Brain microvascular endothelial cell (primary cell): Measurements from ENCODE around the gene NEUROD2.

Experiments used
- DNase-seq: peaks from one replicate; pipeline ENCODE4 v3.0.0-alpha.2; 2020
- H3K27ac ChIP-seq: fragments of 250-450 bp; sonication (Bioruptor Pico); 2 replicates; pipeline ENCODE4 v1.5.1; 2020; ENCODE audit warnings: mild to moderate bottlenecking, moderate library complexity
- H3K27me3 ChIP-seq: fragments of 250-450 bp; sonication (Bioruptor Pico); replicated peaks from 2 replicates; pipeline ENCODE4 v1.5.1; 2020; ENCODE audit warnings: mild to moderate bottlenecking
- H3K36me3 ChIP-seq: fragments of 250-450 bp; sonication (Bioruptor Pico); replicated peaks from 2 replicates; pipeline ENCODE4 v1.5.1; 2020; ENCODE audit warnings: mild to moderate bottlenecking
- H3K4me3 ChIP-seq: 2 replicates; pipeline ENCODE4 v1.5.1; 2011; ENCODE audit warnings: low read depth, mild to moderate bottlenecking, control low read depth, low read length, moderate library complexity
- CTCF ChIP-seq: IDR thresholded peaks from 2 replicates; pipeline ENCODE4 v1.5.1; 2011; ENCODE audit warnings: low read depth, mild to moderate bottlenecking, moderate library complexity, low read length, control low read depth, inconsistent platforms; ENCODE audit errors: missing control alignments
- in situ Hi-C: cut with HindIII; loops from 2 replicates; pipeline ENCODE4 v1.10.0; 2017; ENCODE audit warnings: low sequenced_read_pairs, low pct_ligation_motif_present

Gene NEUROD2

GRCh38 chr17:39600288-39600996 is 7.3 kb downstream of the NEUROD2 start:
- no peak for TF ChIP-seq CTCF
- H3K36me3 ChIP-seq = no peaks in the 10 kb centered on the region
- H3K27me3 ChIP-seq = peaks cover 96% of the 10 kb centered on the region
- H3K27ac ChIP-seq = no peak overlapping the region
- no peak overlapping the region for H3K4me3 ChIP-seq
- no peak for DNase-seq
- in situ Hi-C loops = no loop called here

GRCh38 chr17:39599665-39600231 is 8.0 kb downstream of the NEUROD2 start:
- no peak for DNase-seq
- in situ Hi-C loops = no loop called here
- TF ChIP-seq CTCF = no peak
- Histone ChIP-seq H3K27ac (no peak overlapping the region), H3K36me3 (no peaks in the 10 kb centered on the region), H3K27me3 (peaks cover 96% of the 10 kb centered on the region), H3K4me3 (no peak overlapping the region)

GRCh38 chr17:39599004-39599664 is 8.6 kb downstream of the NEUROD2 start:
- Histone ChIP-seq H3K27me3 (peaks cover 96% of the 10 kb centered on the region), H3K4me3 (no peak overlapping the region), H3K36me3 (no peaks in the 10 kb centered on the region), H3K27ac (no peak overlapping the region)
- TF ChIP-seq CTCF = no peak
- DNase-seq = no peak
- in situ Hi-C loops = no loop called here

- in situ Hi-C loops = no loop called here
- Histone ChIP-seq H3K27me3 (peaks cover 91% of the 10 kb centered on the region), H3K36me3 (no peaks in the 10 kb centered on the region), H3K4me3 (no peak overlapping the region), H3K27ac (no peak overlapping the region)
- no peak for DNase-seq
- no peak for TF ChIP-seq CTCF
These were observed 9.1 kb downstream of the NEUROD2 start for GRCh38 chr17:39598630-39599003.

GRCh38 chr17:39598047-39598481 is 9.7 kb downstream of the NEUROD2 start:
- no peaks in the 10 kb centered on the region for H3K36me3 ChIP-seq
- in situ Hi-C loops = no loop called here
- DNase-seq = no peak
- no peak for TF ChIP-seq CTCF
- H3K27me3 ChIP-seq = peaks cover 87% of the 10 kb centered on the region
- H3K27ac ChIP-seq = no peak overlapping the region
- no peak overlapping the region for H3K4me3 ChIP-seq
